HAP-1 (cell line): Measurements from ENCODE around the gene TSPAN14.

Experiments
- DNase-seq, 2 experiments: peaks; one replicate each; pipeline ENCODE4 v3.0.0-alpha.2; 2016 to 2020; ENCODE audit warnings: low spot score in 2 of 2
- H3K27me3 ChIP-seq: fragments of 250-450 bp; sonication (Bioruptor Pico); 2 replicates; pipeline ENCODE4 v1.5.1; 2020; ENCODE audit warnings: low read depth, mild to moderate bottlenecking, moderate library complexity
- H3K36me3 ChIP-seq: fragments of 250-450 bp; sonication (Bioruptor Pico); replicated peaks from 2 replicates; pipeline ENCODE4 v1.5.1; 2020; ENCODE audit warnings: mild to moderate bottlenecking
- H3K4me1 ChIP-seq: fragments of 250-450 bp; sonication (Bioruptor Pico); 2 replicates; pipeline ENCODE4 v1.5.1; 2020; ENCODE audit warnings: mild to moderate bottlenecking
- H3K4me3 ChIP-seq: fragments of 250-450 bp; sonication (Bioruptor Pico); 2 replicates; pipeline ENCODE4 v1.5.1; 2020; ENCODE audit warnings: mild to moderate bottlenecking, moderate library complexity
- H3K9me3 ChIP-seq: fragments of 250-450 bp; sonication (Bioruptor Pico); 2 replicates; pipeline ENCODE4 v1.5.1; 2020; ENCODE audit warnings: mild to moderate bottlenecking, moderate library complexity
- in situ Hi-C: fragments of 300-500 bp; cut with MboI; formaldehyde crosslinking; loops from 3 replicates; pipeline ENCODE4 v1.14.3; 2020; ENCODE audit warnings: low sequenced_read_pairs, inconsistent platforms, mixed read lengths

Gene TSPAN14

GRCh38 chr10:80552151-80552646 is 98.1 kb downstream of the TSPAN14 start:
- Histone ChIP-seq H3K9me3 (no peaks in the 10 kb centered on the region), H3K4me3 (no peak overlapping the region), H3K36me3 (no peaks in the 10 kb centered on the region), H3K4me1 (no peaks in the 10 kb centered on the region), H3K27me3 (peaks cover 4% of the 10 kb centered on the region; the same call in 1 of the 2 replicates)
- in situ Hi-C loops = no loop called here
- no peak for DNase-seq

- DNase-seq = no peak
- Histone ChIP-seq H3K4me3 (no peak overlapping the region), H3K36me3 (no peaks in the 10 kb centered on the region), H3K27me3 (peaks cover 4% of the 10 kb centered on the region; the same call in 1 of the 2 replicates), H3K4me1 (no peaks in the 10 kb centered on the region), H3K9me3 (no peaks in the 10 kb centered on the region)
- in situ Hi-C loops = no loop called here
These were observed 99.3 kb downstream of the TSPAN14 start for GRCh38 chr10:80553436-80553835.

GRCh38 chr10:80554050-80554449 is 99.9 kb downstream of the TSPAN14 start:
- H3K9me3 ChIP-seq = no peaks in the 10 kb centered on the region
- DNase-seq = no peak
- H3K4me3 ChIP-seq = no peak overlapping the region
- no peaks in the 10 kb centered on the region for H3K36me3 ChIP-seq
- in situ Hi-C loops = no loop called here
- H3K27me3 ChIP-seq = peaks cover 4% of the 10 kb centered on the region; the same call in 1 of the 2 replicates
- H3K4me1 ChIP-seq = no peaks in the 10 kb centered on the region

- in situ Hi-C loops = no loop called here
These were observed 101.3 kb downstream of the TSPAN14 start for GRCh38 chr10:80555415-80555814.

GRCh38 chr10:80561950-80562349 is 107.8 kb downstream of the TSPAN14 start:
- DNase-seq = no peak
- Histone ChIP-seq H3K27me3 (peaks cover under 1% of the 10 kb centered on the region; the same call in 1 of the 2 replicates), H3K4me1 (no peaks in the 10 kb centered on the region), H3K9me3 (no peaks in the 10 kb centered on the region), H3K4me3 (no peak overlapping the region), H3K36me3 (no peaks in the 10 kb centered on the region)
- in situ Hi-C loops = no loop called here

More at GRCh38 chr10:80555415-80555814, 101.3 kb downstream of the TSPAN14 start:
- no peak for DNase-seq
- H3K36me3 ChIP-seq = no peaks in the 10 kb centered on the region
- no peaks in the 10 kb centered on the region for H3K4me1 ChIP-seq
- H3K4me3 ChIP-seq = no peak overlapping the region
- H3K9me3 ChIP-seq = no peaks in the 10 kb centered on the region
- peaks cover 4% of the 10 kb centered on the region; the same call in 1 of the 2 replicates for H3K27me3 ChIP-seq

GRCh38 chr10:80567292-80567691 is 113.2 kb downstream of the TSPAN14 start:
- in situ Hi-C loops = no loop called here

GRCh38 chr10:80569131-80569895 is 115.2 kb downstream of the TSPAN14 start:
- in situ Hi-C loops = no loop called here
- no peaks in the 10 kb centered on the region for H3K9me3 ChIP-seq
- H3K4me1 ChIP-seq = no peaks in the 10 kb centered on the region
- no peaks in the 10 kb centered on the region for H3K36me3 ChIP-seq
- H3K27me3 ChIP-seq = no peaks in the 10 kb centered on the region
- H3K4me3 ChIP-seq = no peak overlapping the region
- no peak for DNase-seq

More at GRCh38 chr10:80567292-80567691, 113.2 kb downstream of the TSPAN14 start:
- no peak for DNase-seq
- H3K4me3 ChIP-seq = no peak overlapping the region
- H3K4me1 ChIP-seq = no peaks in the 10 kb centered on the region
- H3K27me3 ChIP-seq = no peaks in the 10 kb centered on the region
- no peaks in the 10 kb centered on the region for H3K9me3 ChIP-seq
- H3K36me3 ChIP-seq = no peaks in the 10 kb centered on the region

GRCh38 chr10:80571352-80571751 is 117.2 kb downstream of the TSPAN14 start:
- Histone ChIP-seq H3K9me3 (no peaks in the 10 kb centered on the region), H3K4me1 (no peaks in the 10 kb centered on the region), H3K36me3 (no peaks in the 10 kb centered on the region), H3K27me3 (no peaks in the 10 kb centered on the region), H3K4me3 (no peak overlapping the region)
- DNase-seq = no peak
- in situ Hi-C loops = no loop called here

- no peaks in the 10 kb centered on the region; the same call in 1 of the 2 replicates for H3K27me3 ChIP-seq
- DNase-seq = no peak
- in situ Hi-C loops = no loop called here
- H3K36me3 ChIP-seq = no peaks in the 10 kb centered on the region
- H3K4me3 ChIP-seq = no peak overlapping the region
- no peaks in the 10 kb centered on the region for H3K4me1 ChIP-seq
- H3K9me3 ChIP-seq = no peaks in the 10 kb centered on the region
These were observed 125.2 kb downstream of the TSPAN14 start for GRCh38 chr10:80579181-80579763.

GRCh38 chr10:80579849-80580637 is 125.9 kb downstream of the TSPAN14 start:
- H3K9me3 ChIP-seq = no peaks in the 10 kb centered on the region
- no peak for DNase-seq
- no peak overlapping the region for H3K4me3 ChIP-seq
- H3K27me3 ChIP-seq = no peaks in the 10 kb centered on the region; the same call in 1 of the 2 replicates
- no peaks in the 10 kb centered on the region for H3K4me1 ChIP-seq
- in situ Hi-C loops = no loop called here
- H3K36me3 ChIP-seq = no peaks in the 10 kb centered on the region

GRCh38 chr10:80580638-80581468 is 126.7 kb downstream of the TSPAN14 start:
- Histone ChIP-seq H3K4me3 (no peak overlapping the region), H3K36me3 (no peaks in the 10 kb centered on the region), H3K4me1 (no peaks in the 10 kb centered on the region), H3K9me3 (no peaks in the 10 kb centered on the region), H3K27me3 (no peaks in the 10 kb centered on the region; the same call in 1 of the 2 replicates)
- in situ Hi-C loops = no loop called here
- DNase-seq = no peak

GRCh38 chr10:80581469-80581835 is 127.3 kb downstream of the TSPAN14 start:
- DNase-seq = no peak
- no peaks in the 10 kb centered on the region; the same call in 1 of the 2 replicates for H3K27me3 ChIP-seq
- no peaks in the 10 kb centered on the region for H3K36me3 ChIP-seq
- H3K4me3 ChIP-seq = no peak overlapping the region
- no peaks in the 10 kb centered on the region for H3K9me3 ChIP-seq
- in situ Hi-C loops = no loop called here
- H3K4me1 ChIP-seq = no peaks in the 10 kb centered on the region
